Fibroblast of lung (primary cell): ENCODE measurements around the gene FAF2. TPM values are rescaled to one million over a fixed set of nuclear protein-coding genes. Genes with fewer than 3 reads are reported as not detected.

ENCODE experiments used
- DNase-seq, 2 donors: peaks; one replicate each; pipeline versions ENCODE4 v3.0.0 to v3.0.0-alpha.2; 2010; ENCODE audit warnings: low read depth in 2 of 2
- H2AFZ ChIP-seq: 2 replicates; pipeline ENCODE4 v1.5.1; 2012; ENCODE audit warnings: low read length, control low read depth, inconsistent platforms
- H3K27ac ChIP-seq: 2 replicates; pipeline ENCODE4 v1.5.1; 2011; ENCODE audit warnings: low read length, control low read depth; ENCODE audit not compliant: insufficient read depth
- H3K27me3 ChIP-seq: 2 replicates; pipeline ENCODE4 v1.5.1; 2011; ENCODE audit warnings: mild to moderate bottlenecking, low read length; ENCODE audit not compliant: control insufficient read depth, insufficient read depth
- H3K36me3 ChIP-seq: 2 replicates; pipeline ENCODE4 v1.5.1; 2011; ENCODE audit warnings: low read length; ENCODE audit not compliant: control insufficient read depth, insufficient read depth
- H3K4me1 ChIP-seq: 2 replicates; pipeline ENCODE4 v1.5.1; 2011; ENCODE audit warnings: low read length; ENCODE audit not compliant: control insufficient read depth, insufficient read depth; ENCODE audit errors: extremely low read depth
- H3K4me2 ChIP-seq: 2 replicates; pipeline ENCODE4 v1.5.1; 2011; ENCODE audit warnings: low read length, control low read depth; ENCODE audit not compliant: insufficient read depth; ENCODE audit errors: extremely low read depth
- H3K4me3 ChIP-seq, 4 experiments: fragments of 200-600 bp in 1 of 4; sonication (generic) in 1 of 4; replicated peaks in 1 of 4; 2 replicates each; pipeline ENCODE4 v1.5.1; 2011 to 2016; ENCODE audit warnings: low read length in 4 of 4, low read depth in 3 of 4, mild to moderate bottlenecking in 3 of 4, control low read depth in 2 of 4, inconsistent platforms in 1 of 4, mixed read lengths in 1 of 4; ENCODE audit not compliant: insufficient read depth in 1 of 4; ENCODE audit errors: control extremely low read depth in 1 of 4
- H3K79me2 ChIP-seq: 2 replicates; pipeline ENCODE4 v1.5.1; 2012; ENCODE audit warnings: mild to moderate bottlenecking, low read length, inconsistent platforms; ENCODE audit not compliant: control insufficient read depth, insufficient read depth
- H3K9ac ChIP-seq: 2 replicates; pipeline ENCODE4 v1.5.1; 2011; ENCODE audit warnings: mild to moderate bottlenecking, low read length, control low read depth; ENCODE audit not compliant: insufficient read depth
- H3K9me3 ChIP-seq: 2 replicates; pipeline ENCODE4 v1.5.1; 2012; ENCODE audit warnings: low read depth, low read length; ENCODE audit not compliant: control insufficient read depth, insufficient read depth
- H4K20me1 ChIP-seq: 2 replicates; pipeline ENCODE4 v1.5.1; 2011; ENCODE audit warnings: low read length; ENCODE audit not compliant: control insufficient read depth, insufficient read depth; ENCODE audit errors: extremely low read depth
- CTCF ChIP-seq, 2 donors: IDR thresholded peaks in 1 of 2; conservative IDR thresholded peaks in 1 of 2; 1 replicate in 1 of 2; 2 replicates in 1 of 2; pipeline ENCODE4 v1.5.1; 2011 to 2012; ENCODE audit warnings: low read length in 2 of 2, control low read depth in 1 of 2, inconsistent platforms in 1 of 2, low read depth in 1 of 2, mild to moderate bottlenecking in 1 of 2
- EZH2 ChIP-seq: IDR thresholded peaks from 2 replicates; pipeline ENCODE4 v1.5.1; 2012; ENCODE audit warnings: low read length, control low read depth, mild to moderate bottlenecking; ENCODE audit errors: missing control alignments
- polyA plus RNA-seq, 2 donors: library from polyadenylated mRNA; depleted of rRNA in 1 of 2; stranded (reverse) in 1 of 2; unstranded in 1 of 2; fragments of >200 nt; gene quantifications; 2 replicates each; pipeline ENCODE4 v1.2.1, GENCODE V29; 2011 to 2012; ENCODE audit warnings: missing spikeins in 1 of 2
- total RNA-seq: library from RNA; depleted of rRNA; stranded (reverse); fragments of >200 nt; gene quantifications from 2 replicates; pipeline ENCODE4 v1.2.1, GENCODE V29; 2014

The FAF2 gene
- total and polyA plus RNA-seq, 2 donors (not counting 1 experiment from before 2014, with no cell fraction given) = 38.5 to 55.5 TPM

GRCh38 chr5:176491901-176492300 is 43.7 kb downstream of the FAF2 start:
- Histone ChIP-seq H3K36me3 (peaks cover 23% of the 10 kb centered on the region), H3K9me3 (no peaks in the 10 kb centered on the region), H3K9ac (no peak overlapping the region), H3K27ac (no peak overlapping the region), H3K4me3 (no peak overlapping the region), H3K4me2 (no peak overlapping the region), H4K20me1 (no peaks in the 10 kb centered on the region), H3K79me2 (no peaks in the 10 kb centered on the region), H2AFZ (no peak overlapping the region), H3K4me1 (no peaks in the 10 kb centered on the region), H3K27me3 (no peaks in the 10 kb centered on the region)
- DNase-seq = no peak
- TF ChIP-seq CTCF (conservative IDR thresholded peaks at IDR 0.05 in 1 of 2, IDR thresholded peaks at IDR 0.05 in 1 of 2; ENCODE audit: low read depth in 1 of 2, low read length in 2 of 2) = no peak
- no peak for TF ChIP-seq EZH2

GRCh38 chr5:176492431-176492830 is 44.2 kb downstream of the FAF2 start:
- no peaks in the 10 kb centered on the region for H3K4me1 ChIP-seq
- no peaks in the 10 kb centered on the region for H3K27me3 ChIP-seq
- no peak overlapping the region for H3K27ac ChIP-seq
- no peaks in the 10 kb centered on the region for H3K79me2 ChIP-seq
- H4K20me1 ChIP-seq = no peaks in the 10 kb centered on the region
- TF ChIP-seq CTCF (conservative IDR thresholded peaks at IDR 0.05 in 1 of 2, IDR thresholded peaks at IDR 0.05 in 1 of 2; ENCODE audit: low read depth in 1 of 2, low read length in 2 of 2) = no peak
- TF ChIP-seq EZH2 = no peak
- no peak overlapping the region for H3K4me2 ChIP-seq
- H3K4me3 ChIP-seq = no peak overlapping the region
- peak in 1 of 2 donors; percentile 67 for DNase-seq
- H2AFZ ChIP-seq = no peak overlapping the region
- H3K9me3 ChIP-seq = no peaks in the 10 kb centered on the region
- H3K9ac ChIP-seq = no peak overlapping the region
- peaks cover 23% of the 10 kb centered on the region for H3K36me3 ChIP-seq

GRCh38 chr5:176497852-176498251 is 49.7 kb downstream of the FAF2 start:
- Histone ChIP-seq H3K9ac (no peak overlapping the region), H3K79me2 (no peaks in the 10 kb centered on the region), H3K4me1 (no peaks in the 10 kb centered on the region), H3K27ac (no peak overlapping the region), H3K9me3 (no peaks in the 10 kb centered on the region), H3K36me3 (peaks cover 19% of the 10 kb centered on the region), H2AFZ (no peak overlapping the region), H3K4me2 (no peak overlapping the region), H4K20me1 (no peaks in the 10 kb centered on the region), H3K27me3 (no peaks in the 10 kb centered on the region), H3K4me3 (no peak overlapping the region)
- DNase-seq = peak; percentile 14 to 26
- TF ChIP-seq CTCF (conservative IDR thresholded peaks at IDR 0.05 in 1 of 2, IDR thresholded peaks at IDR 0.05 in 1 of 2; ENCODE audit: low read depth in 1 of 2, low read length in 2 of 2) = no peak
- TF ChIP-seq EZH2 = no peak
